IMR-90 (cell line): Measurements from ENCODE around the gene ELMO1. TPM values are rescaled to one million over a fixed set of nuclear protein-coding genes. Genes with fewer than 3 reads are reported as not detected.

Experiments used
- ATAC-seq: fragments of 200-7000 bp; cut with Tn5 transposase; 2 replicates; pipeline ENCODE4 v1.9.1; 2020; ENCODE audit warnings: low read depth, mild to moderate bottlenecking, moderate library complexity
- BruUV-seq: library from RNA; stranded (reverse); fragments of 400-500 nt; replicated peaks from 2 replicates; lab custom pipeline; 2021; lab: Mats Ljungman, UMichigan
- CTCF ChIA-PET: fragments of 300-600 bp; formaldehyde crosslinking; extraction: SDS; loops from one replicate; lab custom pipeline; 2021; ENCODE audit warnings: antibody characterized with exemption; lab: Yijun Ruan, JAX
- POLR2A ChIA-PET: fragments of 300-600 bp; sonication (Branson Sonifier 250); formaldehyde crosslinking; loops from one replicate; lab custom pipeline; 2022; ENCODE audit warnings: antibody characterized with exemption; ENCODE audit not compliant: unreplicated experiment; lab: Charles Lee
- DNase-seq: peaks from one replicate; pipeline ENCODE4 v3.0.0; 2013
- H2AFZ ChIP-seq: replicated peaks from 2 replicates; pipeline ENCODE3; 2013; ENCODE audit warnings: low read length, mild to moderate bottlenecking; ENCODE audit not compliant: poor library complexity
- H2AK5ac ChIP-seq: 2 replicates; pipeline ENCODE4 v1.6.1; 2013; ENCODE audit warnings: low read depth, low read length, inconsistent platforms
- H2AK9ac ChIP-seq: replicated peaks from 2 replicates; pipeline ENCODE3; 2013; ENCODE audit warnings: mild to moderate bottlenecking, low read depth, low read length, moderate library complexity; ENCODE audit not compliant: poor library complexity
- H2BK120ac ChIP-seq: 2 replicates; pipeline ENCODE4 v1.6.1; 2013; ENCODE audit warnings: low read depth, low read length, inconsistent platforms
- H2BK15ac ChIP-seq: 3 replicates; pipeline ENCODE4 v1.6.1; 2013; ENCODE audit warnings: low read depth, low read length, inconsistent platforms
- H2BK20ac ChIP-seq: 2 replicates; pipeline ENCODE4 v1.6.1; 2013; ENCODE audit warnings: low read depth, mild to moderate bottlenecking, inconsistent platforms, low read length, moderate library complexity
- H2BK5ac ChIP-seq: 2 replicates; pipeline ENCODE4 v1.6.1; 2013; ENCODE audit warnings: mild to moderate bottlenecking, low read depth, low read length, inconsistent platforms; ENCODE audit not compliant: poor library complexity, severe bottlenecking
- H3K14ac ChIP-seq: replicated peaks from 2 replicates; pipeline ENCODE4 v1.6.1; 2013; ENCODE audit warnings: low read depth, low read length, inconsistent platforms
- H3K18ac ChIP-seq: 2 replicates; pipeline ENCODE4 v1.6.1; 2013; ENCODE audit warnings: low read depth, low read length, control low read depth
- H3K23ac ChIP-seq: 2 replicates; pipeline ENCODE4 v1.6.1; 2013; ENCODE audit warnings: low read depth, low read length, inconsistent platforms
- H3K27ac ChIP-seq: 2 replicates; pipeline ENCODE4 v1.5.1; 2013; ENCODE audit warnings: mild to moderate bottlenecking, control low read depth, low read length; ENCODE audit not compliant: insufficient read depth
- H3K27me3 ChIP-seq: 2 replicates; pipeline ENCODE4 v1.6.1; 2013; ENCODE audit warnings: low read length; ENCODE audit not compliant: control insufficient read depth, insufficient read depth
- H3K36me3 ChIP-seq: 2 replicates; pipeline ENCODE4 v1.6.1; 2013; ENCODE audit warnings: low read length, mixed read lengths; ENCODE audit not compliant: control insufficient read depth, insufficient read depth
- H3K4ac ChIP-seq: 2 replicates; pipeline ENCODE4 v1.6.1; 2013; ENCODE audit warnings: low read depth, low read length, inconsistent platforms
- H3K4me1 ChIP-seq: 2 replicates; pipeline ENCODE4 v1.6.1; 2013; ENCODE audit warnings: low read length, mixed read lengths; ENCODE audit not compliant: control insufficient read depth, insufficient read depth
- H3K4me2 ChIP-seq: 2 replicates; pipeline ENCODE4 v1.6.1; 2013; ENCODE audit warnings: low read depth, mild to moderate bottlenecking, control low read depth, low read length, moderate library complexity
- H3K4me3 ChIP-seq: 2 replicates; pipeline ENCODE4 v1.5.1; 2013; ENCODE audit warnings: low read depth, mild to moderate bottlenecking, control low read depth, low read length, moderate library complexity; ENCODE audit not compliant: insufficient read depth
- H3K56ac ChIP-seq: 2 replicates; pipeline ENCODE4 v1.6.1; 2013; ENCODE audit warnings: low read length, inconsistent platforms; ENCODE audit not compliant: insufficient read depth; ENCODE audit errors: extremely low read depth
- H3K79me1 ChIP-seq, 2 experiments: 2 replicates each; pipeline ENCODE4 v1.6.1; 2013; ENCODE audit warnings: low read length in 2 of 2, inconsistent platforms in 1 of 2, low read depth in 1 of 2
- H3K9ac ChIP-seq: 2 replicates; pipeline ENCODE4 v1.6.1; 2013; ENCODE audit warnings: low read depth, low read length, control low read depth
- H3K9me1 ChIP-seq: 2 replicates; pipeline ENCODE4 v1.6.1; 2013; ENCODE audit warnings: low read length, inconsistent platforms; ENCODE audit not compliant: insufficient read depth
- H3K9me3 ChIP-seq: 2 replicates; pipeline ENCODE4 v1.6.1; 2013; ENCODE audit warnings: low read length; ENCODE audit not compliant: control insufficient read depth, insufficient read depth
- H4K20me1 ChIP-seq: 2 replicates; pipeline ENCODE4 v1.6.1; 2013; ENCODE audit warnings: low read length, inconsistent platforms; ENCODE audit not compliant: insufficient read depth
- H4K5ac ChIP-seq: 2 replicates; pipeline ENCODE4 v1.6.1; 2013; ENCODE audit warnings: mild to moderate bottlenecking, low read depth, low read length, control low read depth
- H4K8ac ChIP-seq, 2 experiments: 2 replicates each; pipeline ENCODE4 v1.6.1; 2013; ENCODE audit warnings: low read depth in 2 of 2, low read length in 2 of 2, control low read depth in 1 of 2, inconsistent platforms in 1 of 2
- H4K91ac ChIP-seq: 2 replicates; pipeline ENCODE4 v1.6.1; 2013; ENCODE audit warnings: low read depth, low read length, inconsistent platforms; ENCODE audit not compliant: insufficient read depth
- BHLHE40 ChIP-seq: fragments of 150-350 bp; IDR thresholded peaks from 2 replicates; pipeline ENCODE4 v1.6.1; 2016; ENCODE audit warnings: mild to moderate bottlenecking, low read depth, low read length
- CHD1 ChIP-seq: IDR thresholded peaks from 2 replicates; pipeline ENCODE4 v1.6.1; 2012; ENCODE audit warnings: low read depth, low read length, improper control_type of control experiment
- ELK1 ChIP-seq: fragments of 150-350 bp; IDR thresholded peaks from 2 replicates; pipeline ENCODE4 v1.6.1; 2016; ENCODE audit warnings: low read depth, mild to moderate bottlenecking, low read length, moderate library complexity, borderline replicate concordance
- MAZ ChIP-seq: IDR thresholded peaks from 2 replicates; pipeline ENCODE4 v1.6.1; 2012; ENCODE audit warnings: low read depth, mild to moderate bottlenecking, low read length, improper control_type of control experiment, moderate library complexity, borderline replicate concordance
- NFE2L2 ChIP-seq: fragments of 150-350 bp; IDR thresholded peaks from 2 replicates; pipeline ENCODE4 v1.6.1; 2016; ENCODE audit warnings: low read depth, mild to moderate bottlenecking, low read length
- POLR2A ChIP-seq: IDR thresholded peaks from 2 replicates; pipeline ENCODE4 v1.6.1; 2012; ENCODE audit warnings: mild to moderate bottlenecking, low read depth, low read length
- WGBS, 2 experiments: methylation state at CpG; one replicate each; pipeline versions ENCODE4 v1.1.5 to v1.1.7; 2013; ENCODE audit warnings: missing lambda C conversion rate in 2 of 2; ENCODE audit not compliant: insufficient read length in 1 of 2; ENCODE audit errors: extremely low coverage in 2 of 2; 5-methylcytosine and 5-hydroxymethylcytosine counted together
- dilution Hi-C: fragments of 300-500 bp; cut with HindIII; formaldehyde crosslinking; loops from one replicate; pipeline ENCODE4 v1.14.3; 2018; ENCODE audit warnings: low sequenced_read_pairs; ENCODE audit not compliant: unreplicated experiment
- in situ Hi-C: fragments of 300-500 bp; cut with MboI; formaldehyde crosslinking; loops from 3 replicates; pipeline ENCODE4 v1.14.3; 2019; ENCODE audit warnings: low sequenced_read_pairs, inconsistent platforms, mixed read lengths
- intact Hi-C: fragments of 100-400 bp; cut with micrococcal nuclease; formaldehyde crosslinking; loops from 2 replicates; pipeline ENCODE4 v1.10.0; 2022
- polyA plus RNA-seq, 3 experiments: library from polyadenylated mRNA; depleted of rRNA; stranded (reverse); fragments of >200 nt; gene quantifications; 2 replicates each; pipeline ENCODE4 v1.2.3, GENCODE V29; 2012; ENCODE audit warnings: low replicate concordance in 1 of 3
- total RNA-seq: library from RNA; depleted of rRNA; stranded (reverse); fragments of >200 nt; gene quantifications from 2 replicates; pipeline ENCODE4 v1.2.3, GENCODE V29; 2012

Gene ELMO1
- total and polyA plus RNA-seq, 2 of the 4 experiments (the other 2 are of a cell fraction): 0.03 TPM; not detected in 1

- dilution Hi-C loops (no loop called here), intact Hi-C loops (no loop called here), in situ Hi-C loops (loop anchor here (25.0 kb wide), 1 partner anchor 473 kb away; no protein-coding TSS in a partner anchor)
- Histone ChIP-seq H4K5ac (no peak overlapping the region), H3K56ac (no peak overlapping the region), H4K20me1 (no peaks in the 10 kb centered on the region), H2BK5ac (no peak overlapping the region), H3K27me3 (no peaks in the 10 kb centered on the region), H3K27ac (no peak overlapping the region), H2AK5ac (no peak overlapping the region), H2AK9ac (no peak overlapping the region), H3K23ac (no peak overlapping the region), H3K4me3 (no peak overlapping the region), H3K79me1 (no peaks in the 10 kb centered on the region), H2AFZ (no peak overlapping the region), H3K9me1 (no peaks in the 10 kb centered on the region), H3K4me1 (no peaks in the 10 kb centered on the region), H3K4ac (no peak overlapping the region), H3K9me3 (no peaks in the 10 kb centered on the region), H3K36me3 (no peaks in the 10 kb centered on the region), H2BK120ac (no peak overlapping the region), H3K9ac (no peak overlapping the region), H4K91ac (no peak overlapping the region), H3K4me2 (no peak overlapping the region), H2BK15ac (no peak overlapping the region), H3K14ac (no peak overlapping the region), H4K8ac (no peak overlapping the region), H2BK20ac (no peak overlapping the region), H3K18ac (no peak overlapping the region)
- BruUV-seq: no TSS peak
- DNase-seq: no peak
- TF ChIP-seq CHD1 (no peak), ELK1 (no peak), MAZ (no peak), NFE2L2 (no peak), POLR2A (no peak), BHLHE40 (no peak)
- ChIA-PET CTCF (no interaction called here), POLR2A (no interaction called here)
- WGBS, 2 experiments: no CpG with 5 or more reads among the region's 1 CpG
- ATAC-seq: no peak
These were observed 488.6 kb downstream of the ELMO1 start for GRCh38 chr7:36960105-36960504.
